GM12874 (cell line): ENCODE data around the gene POLR3B.

Experiments
- TF ChIP-seq, protein P1 (sequence below): IDR thresholded peaks from 2 replicates; pipeline ENCODE4 v1.5.1; 2011; ENCODE audit warnings: low read depth, mild to moderate bottlenecking, control low read depth, low read length, moderate library complexity; ENCODE audit not compliant: insufficient read depth

Gene POLR3B

DNA sequence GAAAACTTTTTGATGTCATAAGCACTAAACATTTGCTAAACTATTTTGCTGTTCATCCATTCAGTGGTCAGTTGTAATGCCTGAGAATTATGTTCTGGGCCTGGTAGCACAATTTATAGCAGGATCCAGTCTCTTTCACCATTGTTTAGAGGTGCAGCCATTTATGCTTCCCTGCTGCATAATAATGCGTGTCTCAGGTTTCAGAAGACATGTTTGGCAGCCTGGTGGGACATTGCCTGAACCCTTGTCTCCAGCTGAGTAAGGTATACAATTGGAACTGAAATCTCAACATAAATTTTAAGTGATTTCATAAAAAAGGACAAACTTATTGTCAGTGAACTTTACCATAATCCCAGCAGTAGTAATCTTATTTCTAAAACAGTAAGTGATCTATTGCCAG, 94.8 kb downstream of the POLR3B start:
- TF ChIP-seq, protein P1, sequence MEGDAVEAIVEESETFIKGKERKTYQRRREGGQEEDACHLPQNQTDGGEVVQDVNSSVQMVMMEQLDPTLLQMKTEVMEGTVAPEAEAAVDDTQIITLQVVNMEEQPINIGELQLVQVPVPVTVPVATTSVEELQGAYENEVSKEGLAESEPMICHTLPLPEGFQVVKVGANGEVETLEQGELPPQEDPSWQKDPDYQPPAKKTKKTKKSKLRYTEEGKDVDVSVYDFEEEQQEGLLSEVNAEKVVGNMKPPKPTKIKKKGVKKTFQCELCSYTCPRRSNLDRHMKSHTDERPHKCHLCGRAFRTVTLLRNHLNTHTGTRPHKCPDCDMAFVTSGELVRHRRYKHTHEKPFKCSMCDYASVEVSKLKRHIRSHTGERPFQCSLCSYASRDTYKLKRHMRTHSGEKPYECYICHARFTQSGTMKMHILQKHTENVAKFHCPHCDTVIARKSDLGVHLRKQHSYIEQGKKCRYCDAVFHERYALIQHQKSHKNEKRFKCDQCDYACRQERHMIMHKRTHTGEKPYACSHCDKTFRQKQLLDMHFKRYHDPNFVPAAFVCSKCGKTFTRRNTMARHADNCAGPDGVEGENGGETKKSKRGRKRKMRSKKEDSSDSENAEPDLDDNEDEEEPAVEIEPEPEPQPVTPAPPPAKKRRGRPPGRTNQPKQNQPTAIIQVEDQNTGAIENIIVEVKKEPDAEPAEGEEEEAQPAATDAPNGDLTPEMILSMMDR, result no peak

DNA sequence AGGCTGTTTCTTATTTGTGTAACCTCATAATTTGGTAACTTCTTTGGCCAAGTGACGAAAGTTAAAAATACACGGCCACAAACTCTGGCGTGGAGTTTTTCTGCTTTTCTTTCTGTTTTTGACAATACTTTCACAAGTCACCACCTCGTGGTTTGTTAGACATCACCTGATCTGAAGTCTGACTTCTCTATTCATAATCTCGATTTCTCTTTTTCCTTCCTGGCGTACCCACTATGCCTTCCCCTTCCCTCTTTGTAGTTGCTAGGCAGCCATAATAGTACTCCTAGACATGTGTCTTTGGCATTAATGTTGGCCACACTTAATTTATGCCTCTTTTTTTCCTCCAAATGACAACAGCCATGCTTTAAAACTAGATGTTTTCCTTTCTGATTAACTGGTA, 97.6 kb downstream of the POLR3B start:
- TF ChIP-seq, protein P1, result no peak

DNA sequence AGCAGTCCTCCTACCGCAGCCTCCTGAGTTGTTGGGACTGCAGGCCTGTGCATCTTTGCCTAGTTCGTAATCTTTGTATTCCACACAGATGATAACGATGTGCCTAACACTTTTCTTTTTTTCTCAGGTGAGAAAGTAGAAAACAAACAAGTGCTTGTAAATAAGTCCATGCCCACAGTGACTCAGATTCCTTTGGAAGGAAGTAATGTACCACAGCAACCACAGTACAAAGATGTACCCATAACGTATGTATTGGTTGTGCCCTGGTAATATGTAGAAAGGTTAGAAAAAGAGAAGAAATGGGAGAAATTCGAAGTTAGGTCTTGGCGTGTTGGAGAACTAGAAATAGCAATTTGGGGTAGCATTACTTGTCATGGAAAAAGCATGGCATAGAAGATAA, 101.6 kb downstream of the POLR3B start:
- TF ChIP-seq, protein P1, result no peak

DNA sequence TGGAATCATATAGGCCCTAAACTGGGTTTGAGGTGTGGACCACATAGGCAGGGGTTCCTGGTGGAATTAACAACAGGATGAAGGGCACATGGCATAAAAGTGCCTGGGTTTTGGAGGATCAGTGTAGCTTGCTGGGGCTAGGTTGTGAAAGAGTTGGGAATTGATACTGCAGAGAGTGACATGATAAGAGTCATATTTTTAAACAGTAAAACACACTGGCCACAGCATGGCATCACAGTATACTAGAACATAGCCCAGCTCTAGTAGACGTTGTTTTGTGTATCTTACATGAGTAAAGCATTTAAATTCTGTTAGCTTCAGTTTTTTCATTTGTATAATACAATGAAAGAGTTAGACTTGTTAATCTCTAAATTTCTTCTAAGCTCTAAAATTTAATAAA, 102.0 kb downstream of the POLR3B start:
- TF ChIP-seq, protein P1, result no peak

DNA sequence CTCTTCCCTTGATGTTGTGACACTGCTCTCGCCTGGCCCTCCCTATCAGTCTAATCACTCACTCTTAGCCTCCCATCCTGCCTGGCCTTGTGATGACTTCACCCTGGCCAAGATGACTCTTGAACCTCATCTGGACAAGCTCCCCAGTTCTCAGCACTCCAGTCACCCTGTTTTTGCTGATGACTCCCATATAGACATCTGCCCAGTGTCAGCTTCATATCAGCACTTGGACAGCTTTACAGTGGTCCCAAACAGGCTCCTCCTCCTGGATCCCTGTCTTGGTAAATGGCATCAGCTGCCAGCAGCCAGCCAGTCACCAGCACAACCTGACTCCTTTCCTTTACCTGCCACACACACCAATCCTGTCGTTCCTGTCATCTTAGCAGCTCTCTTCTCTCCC, 104.2 kb downstream of the POLR3B start:
- TF ChIP-seq, protein P1, result no peak

DNA sequence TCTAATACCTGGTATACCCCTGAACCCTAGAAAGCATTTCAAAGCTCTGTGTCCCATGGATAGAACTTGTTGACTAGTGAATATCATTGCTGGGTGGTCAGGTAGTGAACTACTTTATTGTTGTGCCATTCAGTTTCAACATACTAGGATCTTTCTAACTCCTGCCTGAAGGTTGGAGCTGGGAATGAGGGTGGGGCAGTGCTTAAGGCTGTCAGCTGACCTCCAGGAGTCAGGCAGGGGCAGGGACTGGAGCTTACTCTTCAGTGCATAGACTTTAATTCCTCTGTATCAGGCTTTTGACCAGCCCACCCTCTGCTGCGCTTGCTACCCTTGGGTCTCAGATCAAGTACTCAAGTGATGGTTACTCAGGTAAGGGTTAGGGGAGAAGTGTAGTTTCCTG, 122.7 kb downstream of the POLR3B start:
- TF ChIP-seq, protein P1, result no peak

DNA sequence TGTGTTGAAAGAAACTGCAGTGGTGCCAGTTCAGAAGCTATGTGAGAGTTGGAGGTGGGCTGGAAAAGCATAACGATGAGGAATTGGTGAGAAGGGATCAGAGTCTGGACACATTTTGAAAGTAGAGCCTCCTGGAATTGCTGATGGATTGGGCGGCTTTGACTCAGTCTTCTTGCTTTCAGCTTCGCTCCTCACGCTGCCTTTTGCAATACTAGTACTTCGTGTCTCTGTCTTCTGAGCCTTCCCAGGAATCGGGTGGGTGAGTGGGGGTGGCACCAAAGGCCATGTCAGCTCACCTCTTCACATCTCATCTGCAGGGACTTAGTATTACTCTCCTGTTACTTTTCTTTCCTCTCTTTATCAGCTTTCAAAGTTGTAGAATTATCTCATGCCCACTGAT, 123.7 kb downstream of the POLR3B start:
- TF ChIP-seq, protein P1, result no peak

DNA sequence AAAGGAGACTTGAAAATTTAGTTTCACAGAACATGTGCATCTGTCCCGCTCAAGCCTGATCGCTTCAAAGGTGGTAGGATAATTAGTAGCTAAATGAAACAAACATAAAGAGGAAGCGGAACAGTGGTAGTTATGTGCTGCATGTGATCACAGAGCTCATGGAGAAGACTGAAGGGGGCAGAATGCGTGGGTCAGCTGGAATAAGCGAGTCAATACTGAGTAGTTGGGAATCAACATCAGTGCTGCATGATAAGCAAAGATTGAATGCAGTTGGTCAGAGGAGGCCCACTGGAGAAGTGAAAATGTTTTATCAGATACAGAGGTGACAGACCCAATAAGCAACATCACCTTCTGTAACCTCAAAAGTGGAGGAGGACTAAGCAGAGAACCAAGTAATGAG, 130.1 kb downstream of the POLR3B start:
- TF ChIP-seq, protein P1, result no peak
